Naive B cell (primary cell): Measurements from ENCODE around the gene SUSD6. TPM values are rescaled to one million over a fixed set of nuclear protein-coding genes. Genes with fewer than 3 reads are reported as not detected.
"Not testable (repeated sequence)": the region's sequence is repeated elsewhere in the genome, so short reads cannot be mapped to it uniquely, and the experiment has no call there.

Experiments
- ATAC-seq, 2 donors: fragments of 150-1000 bp; cut with Tn5 transposase; 2 replicates each; pipeline ENCODE4 v1.10.0; 2021; ENCODE audit warnings: low read depth in 2 of 2, mild to moderate bottlenecking in 2 of 2, moderate library complexity in 2 of 2
- DNase-seq: peaks from one replicate; pipeline ENCODE4 v3.0.0; 2022
- H3K27ac Mint-ChIP-seq, 6 donors: one replicate each; pipeline ENCODE4 v1.8.0; 2020 to 2022; ENCODE audit warnings: mild to moderate bottlenecking in 6 of 6, mixed read lengths in 6 of 6, moderate library complexity in 5 of 6, inconsistent platforms in 2 of 6
- H3K27me3 Mint-ChIP-seq, 3 donors: one replicate each; pipeline ENCODE4 v1.8.0; 2021 to 2022; ENCODE audit warnings: mixed read lengths in 3 of 3, mild to moderate bottlenecking in 1 of 3
- H3K36me3 Mint-ChIP-seq, 2 donors: one replicate each; pipeline ENCODE4 v1.8.0; 2020 to 2022; ENCODE audit warnings: mixed read lengths in 2 of 2, inconsistent platforms in 1 of 2, mild to moderate bottlenecking in 1 of 2
- H3K4me1 Mint-ChIP-seq, 3 donors: one replicate each; pipeline ENCODE4 v1.8.0; 2020 to 2022; ENCODE audit warnings: mixed read lengths in 3 of 3, inconsistent platforms in 1 of 3, mild to moderate bottlenecking in 1 of 3, moderate library complexity in 1 of 3
- H3K4me3 Mint-ChIP-seq, 8 donors: one replicate each; pipeline ENCODE4 v1.8.0; 2020 to 2022; ENCODE audit warnings: mild to moderate bottlenecking in 8 of 8, mixed read lengths in 8 of 8, moderate library complexity in 8 of 8, inconsistent platforms in 2 of 8
- H3K9me3 Mint-ChIP-seq, 7 donors: one replicate each; pipeline ENCODE4 v1.8.0; 2020 to 2022; ENCODE audit warnings: mixed read lengths in 7 of 7, mild to moderate bottlenecking in 5 of 7, inconsistent platforms in 2 of 7, moderate library complexity in 1 of 7
- polyA plus RNA-seq, 6 donors: library from polyadenylated mRNA; unstranded; fragments of 300-500 nt; fragmentation: Illumina TruSeq; gene quantifications; one replicate each; pipeline ENCODE4 v1.2.3, GENCODE V29; 2021; ENCODE audit warnings: low read depth in 6 of 6

Gene SUSD6
- polyA plus RNA-seq, 6 donors from 2014 or later, result 16.1 to 22.8 (median 19.4) TPM

DNA sequence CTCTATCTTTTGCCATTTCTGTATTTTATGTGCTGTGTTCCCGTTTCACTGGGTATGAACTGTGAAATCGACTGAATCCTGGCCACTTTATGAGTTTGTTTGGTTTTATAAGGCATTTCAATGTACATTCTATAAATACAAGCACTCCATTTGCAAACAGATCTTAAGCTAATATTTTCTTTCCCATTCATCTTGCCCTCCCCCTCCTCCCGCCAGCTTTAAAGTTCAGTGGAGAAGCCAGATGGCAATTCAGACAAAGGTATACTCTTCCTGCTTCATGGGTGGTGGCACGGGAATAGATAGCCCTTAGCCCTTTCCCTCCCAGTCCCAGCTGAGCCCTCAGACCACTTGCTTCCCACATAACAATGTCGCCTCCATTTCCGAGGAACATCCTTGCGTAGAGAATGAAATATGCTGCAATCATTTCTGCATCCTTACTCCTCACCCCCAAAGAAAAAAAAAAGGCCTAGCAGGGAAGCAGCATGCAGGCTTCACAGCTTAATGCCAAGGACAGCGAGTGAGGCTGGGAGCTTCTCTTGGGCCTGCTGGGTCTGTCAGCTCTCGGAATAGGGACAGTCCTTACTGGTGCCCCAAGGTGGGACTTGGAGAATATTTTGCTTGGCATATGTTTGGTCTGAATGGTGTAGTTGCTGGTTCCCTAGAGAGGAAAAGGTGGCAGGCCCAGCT lies 102.7 kb downstream of the SUSD6 start:
- peaks cover 18 to 39% (median 20%) of the 10 kb centered on the region in 3 donors for H3K4me1 Mint-ChIP-seq
- no peak for ATAC-seq
- DNase-seq, result no peak
- H3K27me3 Mint-ChIP-seq, result no peaks in the 10 kb centered on the region
- peak overlapping the region in 2 of 6 donors; percentile 6 to 66 for H3K27ac Mint-ChIP-seq
- peaks cover 12 to 26% of the 10 kb centered on the region in 2 donors for H3K36me3 Mint-ChIP-seq
- no peak overlapping the region for H3K4me3 Mint-ChIP-seq
- no peaks in the 10 kb centered on the region for H3K9me3 Mint-ChIP-seq

DNA sequence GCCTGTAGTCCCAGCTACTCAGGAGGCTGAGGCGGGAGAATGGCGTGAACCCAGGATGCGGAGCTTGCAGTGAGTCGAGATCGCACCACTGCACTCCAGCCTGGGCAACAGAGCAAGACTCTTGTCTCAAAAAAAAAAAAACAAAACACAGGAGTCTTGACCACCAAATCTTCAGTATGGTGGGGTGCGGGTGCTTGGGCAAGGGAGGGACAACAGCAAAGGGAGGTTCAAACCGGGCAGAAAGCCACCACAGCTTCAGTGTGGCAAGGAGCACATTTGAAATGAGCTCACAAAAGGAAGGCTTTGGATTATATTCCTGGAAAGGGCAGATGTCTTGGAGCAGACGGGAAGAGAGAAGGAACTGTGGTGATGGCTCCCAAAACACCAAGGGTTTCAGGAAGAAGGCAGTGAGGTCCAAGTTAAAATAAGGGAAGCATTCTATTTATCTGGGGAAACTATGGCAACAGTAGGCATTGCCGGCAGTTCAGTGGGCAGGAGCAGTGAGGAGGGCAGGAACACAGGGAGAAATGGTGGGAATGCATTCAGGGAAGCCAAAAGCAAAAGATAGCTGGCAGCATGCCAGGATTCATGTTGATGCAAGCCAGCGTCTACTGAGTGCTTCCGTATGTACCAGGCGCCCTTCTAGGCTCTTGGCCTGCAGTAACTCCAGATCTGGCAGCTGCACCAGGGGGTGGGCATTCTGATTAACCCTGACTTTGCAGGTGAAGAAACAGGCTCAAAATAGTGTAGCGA lies 104.5 kb downstream of the SUSD6 start:
- H3K4me1 Mint-ChIP-seq, result peaks cover 14 to 30% (median 14%) of the 10 kb centered on the region in 3 donors

DNA sequence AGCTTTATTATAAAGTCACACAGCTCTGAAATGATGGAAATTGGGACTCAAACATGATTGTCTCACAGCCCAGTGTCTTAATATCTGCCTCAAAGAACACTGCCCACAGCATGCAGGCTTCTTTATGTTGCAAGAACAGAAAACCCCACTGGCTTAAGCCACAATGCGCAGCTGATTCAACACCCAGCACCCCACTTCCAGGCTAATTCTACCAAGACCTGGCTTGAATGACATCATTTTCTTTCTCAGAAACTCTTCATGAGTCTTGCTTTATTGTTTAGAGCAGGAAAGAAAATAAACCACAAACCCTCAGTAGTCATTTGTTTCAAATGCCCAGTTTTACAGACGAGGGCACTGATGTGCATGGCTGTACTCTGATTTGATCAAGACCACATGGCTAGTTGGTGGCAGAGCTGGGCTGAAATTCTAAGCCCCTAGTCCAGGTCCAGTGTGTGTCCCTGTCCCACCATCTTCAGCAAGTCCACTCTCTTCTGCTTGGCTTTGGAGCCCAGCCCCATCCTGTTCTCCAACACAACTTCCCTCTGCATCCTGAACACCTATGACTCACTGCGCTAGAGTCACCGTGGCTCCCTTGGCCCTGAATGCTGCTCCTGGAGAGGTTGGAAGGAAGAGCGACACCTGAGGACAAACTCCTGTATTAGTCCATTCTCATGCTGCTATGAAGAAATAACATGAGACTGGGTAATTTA lies 105.2 kb downstream of the SUSD6 start:
- Mint-ChIP-seq H3K4me3 (no peak overlapping the region), H3K27ac (peak overlapping the region in 2 of 6 donors; percentile 43 to 46), H3K4me1 (peaks cover 14 to 25% (median 14%) of the 10 kb centered on the region in 3 donors), H3K27me3 (no peaks in the 10 kb centered on the region), H3K9me3 (no peaks in the 10 kb centered on the region), H3K36me3 (peaks cover 0 to 19% of the 10 kb centered on the region in 2 donors)
- no peak for DNase-seq
- ATAC-seq, result no peak

More for the DNA sequence above, 104.5 kb downstream of the SUSD6 start:
- Mint-ChIP-seq H3K36me3 (peaks cover 2 to 19% of the 10 kb centered on the region in 2 donors), H3K4me3 (peak overlapping the region in 1 of 8 donors; percentile 5), H3K27me3 (no peaks in the 10 kb centered on the region), H3K9me3 (no peaks in the 10 kb centered on the region), H3K27ac (peak overlapping the region in 3 of 6 donors; percentile 67 to 76 (median 71))
- DNase-seq (no peak), ATAC-seq (no peak)

DNA sequence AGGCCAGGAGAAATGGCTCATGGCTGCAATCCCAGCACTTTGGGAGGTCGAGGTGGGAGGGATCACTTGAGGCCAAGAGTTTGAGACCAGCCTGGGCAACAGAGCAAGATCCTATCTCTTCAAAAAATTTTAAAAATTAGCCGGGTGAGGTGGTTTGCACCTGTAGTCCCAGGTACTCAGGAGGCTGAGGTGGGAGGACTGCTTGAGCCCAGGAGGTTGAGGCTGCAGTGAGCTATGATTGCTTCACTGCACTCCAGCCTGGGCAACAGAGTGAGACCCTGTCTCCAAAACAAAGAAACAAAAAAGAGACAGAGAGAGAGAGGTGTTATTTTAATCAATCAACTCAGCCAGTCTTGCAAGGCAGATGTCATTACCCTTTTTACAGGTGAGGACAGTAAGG lies 107.2 kb downstream of the SUSD6 start:
- not testable (repeated sequence) for H3K4me3 Mint-ChIP-seq, DNase-seq, H3K9me3 Mint-ChIP-seq, ATAC-seq, H3K36me3 Mint-ChIP-seq, H3K4me1 Mint-ChIP-seq, H3K27me3 Mint-ChIP-seq
- H3K27ac Mint-ChIP-seq, result peak overlapping the region in 2 of 6 donors; percentile 58 to 83

DNA sequence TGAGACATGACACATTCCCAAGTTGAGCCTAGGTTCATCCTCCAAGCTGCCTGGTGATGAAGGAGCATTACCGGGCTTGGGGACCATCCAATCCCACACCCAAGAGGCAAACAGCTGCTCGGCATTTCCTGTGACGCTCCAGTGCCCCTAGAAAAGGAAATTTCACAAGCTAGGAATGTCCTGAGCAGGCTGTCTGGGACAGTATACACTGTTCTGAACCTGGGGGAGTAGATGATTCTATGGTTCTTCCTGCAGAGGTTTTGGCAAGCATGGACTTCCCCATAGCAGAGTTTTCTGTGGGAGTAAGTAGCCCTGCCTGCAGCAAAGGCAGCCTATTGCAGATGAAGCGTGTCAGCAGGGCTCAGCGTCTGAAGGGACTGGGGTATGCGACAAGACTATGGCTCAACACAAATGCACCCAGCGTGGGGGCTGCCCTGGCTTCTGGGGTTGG lies 108.1 kb downstream of the SUSD6 start:
- Mint-ChIP-seq H3K27me3 (no peaks in the 10 kb centered on the region), H3K9me3 (no peaks in the 10 kb centered on the region), H3K4me1 (peaks cover 6 to 9% (median 8%) of the 10 kb centered on the region in 3 donors), H3K27ac (peak overlapping the region in 1 of 6 donors; percentile 33), H3K36me3 (peaks cover 0 to 8% of the 10 kb centered on the region in 2 donors), H3K4me3 (no peak overlapping the region)
- DNase-seq, result no peak
- ATAC-seq, result no peak

DNA sequence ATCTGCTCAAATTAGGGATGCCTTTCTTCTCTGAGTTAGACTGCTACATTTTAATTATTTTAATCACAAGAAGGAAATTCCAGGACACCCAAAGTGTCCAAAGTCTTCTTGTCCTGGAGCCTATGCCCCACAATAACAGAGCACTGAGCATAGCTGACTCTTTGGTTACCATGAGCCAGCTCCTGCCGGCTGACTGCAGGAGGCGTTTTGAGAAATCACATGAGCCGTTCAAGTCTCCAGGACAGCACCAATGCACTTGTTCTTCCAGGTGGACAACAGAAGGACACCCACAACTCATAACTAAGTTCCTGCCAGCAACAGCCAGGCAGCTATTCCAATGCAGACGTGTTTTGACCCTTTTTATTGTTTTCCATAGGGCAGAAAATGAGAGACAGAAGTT lies 109.5 kb downstream of the SUSD6 start:
- Mint-ChIP-seq H3K27me3 (peaks cover 0 to 4% (median 0%) of the 10 kb centered on the region in 3 donors), H3K9me3 (no peaks in the 10 kb centered on the region), H3K4me1 (peaks cover under 1 to 10% (median 7%) of the 10 kb centered on the region in 3 donors), H3K27ac (no peak overlapping the region), H3K4me3 (no peak overlapping the region), H3K36me3 (no peaks in the 10 kb centered on the region)
- no peak for ATAC-seq
- DNase-seq, result no peak

DNA sequence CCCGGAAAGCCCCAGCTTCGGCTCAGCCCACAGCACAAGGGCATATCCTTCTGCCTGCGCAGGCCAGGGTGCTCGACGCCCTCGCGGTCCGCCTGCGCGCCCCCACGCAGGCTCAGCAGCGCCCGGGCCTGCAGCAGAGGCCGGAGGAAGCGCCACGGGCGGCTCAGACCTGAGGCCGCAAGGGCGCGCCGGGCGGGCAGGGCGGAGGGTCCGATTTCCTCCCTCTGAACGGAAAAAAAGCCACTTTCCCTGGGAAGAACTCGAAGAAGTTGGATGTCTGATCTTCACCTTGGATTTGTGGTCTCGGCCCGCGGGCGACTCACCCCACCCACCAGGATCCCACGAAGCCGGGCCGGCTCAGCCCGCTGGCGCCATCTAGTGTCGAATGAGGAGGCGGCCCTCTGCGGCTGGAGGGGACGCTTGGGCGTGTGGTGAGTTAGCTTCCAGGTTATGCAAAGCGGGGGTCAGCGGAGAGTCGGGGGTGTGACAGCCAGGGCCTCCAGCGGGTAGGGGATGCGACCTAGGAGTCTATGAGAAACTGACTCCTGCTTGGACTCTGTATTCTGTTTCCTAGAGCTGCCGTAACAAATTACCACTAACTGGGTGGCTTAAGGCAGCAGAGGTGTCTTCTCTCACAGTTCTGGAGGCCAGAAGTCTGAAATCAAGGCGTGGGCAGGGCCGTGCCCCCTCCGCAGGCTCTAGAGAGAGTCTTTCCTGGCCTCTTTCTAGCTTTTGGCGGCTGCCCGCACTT lies 115.5 kb downstream of the SUSD6 start:
- H3K36me3 Mint-ChIP-seq, result no peaks in the 10 kb centered on the region
- peaks cover 0 to 6% (median 0%) of the 10 kb centered on the region in 3 donors for H3K27me3 Mint-ChIP-seq
- ATAC-seq (peak; percentile 90 to 92), DNase-seq (peak; percentile 74)
- peak overlapping the region; percentile 30 to 88 (median 77) for H3K4me3 Mint-ChIP-seq
- peak overlapping the region in 4 of 6 donors; percentile 8 to 65 (median 53) for H3K27ac Mint-ChIP-seq
- H3K4me1 Mint-ChIP-seq, result peaks cover 4 to 20% (median 8%) of the 10 kb centered on the region in 3 donors
- H3K9me3 Mint-ChIP-seq, result no peaks in the 10 kb centered on the region

DNA sequence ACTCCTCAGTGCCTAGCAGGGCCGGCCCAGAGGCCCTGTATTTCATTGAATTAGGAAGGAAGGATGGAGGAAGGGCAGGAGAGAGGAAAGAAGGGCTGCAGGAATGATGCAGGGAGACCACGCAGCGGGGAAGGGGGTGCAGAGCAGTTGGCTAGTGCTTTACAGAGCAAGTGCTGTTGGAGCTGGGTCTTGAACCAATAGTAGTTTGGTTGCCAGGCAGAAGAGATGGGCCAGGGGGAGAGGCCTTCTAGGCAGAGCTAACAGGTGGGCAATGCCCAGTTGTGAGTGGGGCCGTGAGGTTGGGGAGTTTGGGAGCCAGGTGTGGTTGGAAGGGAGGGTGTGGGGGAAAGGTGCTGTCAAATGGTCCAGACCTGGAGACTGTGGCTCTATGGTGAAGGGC lies 116.5 kb downstream of the SUSD6 start:
- H3K4me3 Mint-ChIP-seq, result peak overlapping the region in 2 of 8 donors; percentile 48 to 74
- ATAC-seq (no peak), DNase-seq (no peak)
- no peaks in the 10 kb centered on the region for H3K36me3 Mint-ChIP-seq
- peaks cover 4 to 20% (median 8%) of the 10 kb centered on the region in 3 donors for H3K4me1 Mint-ChIP-seq
- no peaks in the 10 kb centered on the region for H3K9me3 Mint-ChIP-seq
- peaks cover under 1 to 10% (median 2%) of the 10 kb centered on the region in 3 donors for H3K27me3 Mint-ChIP-seq
- H3K27ac Mint-ChIP-seq, result peak overlapping the region in 2 of 6 donors; percentile 12 to 15

DNA sequence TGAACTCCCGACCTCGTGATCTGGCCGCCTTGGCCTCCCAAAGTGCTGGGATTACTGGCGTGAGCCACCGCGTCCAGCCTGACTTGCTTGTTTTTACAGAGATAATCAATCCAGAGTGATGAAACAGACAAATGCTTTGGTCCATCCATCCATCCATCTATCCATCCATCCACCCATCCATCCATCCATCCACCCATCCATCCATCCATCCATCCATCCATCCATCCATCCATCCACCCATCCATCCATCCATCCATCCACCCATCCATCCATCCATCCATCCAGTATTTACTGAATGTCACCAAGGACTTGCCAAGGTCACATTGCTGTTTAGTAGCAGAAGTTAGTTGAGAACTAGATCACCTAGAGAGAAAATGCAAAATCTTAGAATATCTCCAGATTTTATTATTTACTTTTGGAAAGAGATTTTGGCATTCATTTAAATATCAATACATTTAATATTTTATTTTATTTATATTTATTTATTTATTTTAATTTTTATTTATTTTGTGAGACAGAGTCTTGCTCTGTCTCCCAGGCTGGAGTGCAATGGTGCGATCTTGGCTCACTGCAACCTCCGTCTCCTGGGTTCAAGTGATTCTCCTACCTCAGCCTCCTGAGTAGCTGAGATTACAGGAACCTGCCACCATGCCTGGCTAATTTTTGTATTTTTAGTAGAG lies 120.7 kb downstream of the SUSD6 start:
- not testable (repeated sequence) for H3K4me3 Mint-ChIP-seq, ATAC-seq
- peak overlapping the region in 1 of 6 donors; percentile 80 for H3K27ac Mint-ChIP-seq

DNA sequence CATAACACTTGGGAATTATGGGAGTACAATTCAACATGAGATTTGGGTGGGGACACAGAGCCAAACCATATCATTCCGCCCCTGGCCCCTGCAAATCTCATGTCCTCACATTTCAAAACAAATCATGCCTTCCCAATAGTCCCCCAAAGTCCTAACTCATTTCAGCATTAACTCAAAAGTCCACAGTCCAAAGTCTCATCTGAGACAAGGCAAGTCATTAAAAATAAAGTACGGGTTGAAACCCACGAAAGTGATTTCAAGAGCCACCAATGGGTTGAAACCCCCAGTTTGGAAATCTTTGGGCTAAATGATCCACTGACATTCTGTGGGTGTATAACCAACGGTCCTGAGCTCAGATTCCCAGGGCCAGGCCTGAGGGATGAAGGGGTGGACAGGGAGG lies 125.0 kb downstream of the SUSD6 start:
- not testable (repeated sequence) for H3K4me1 Mint-ChIP-seq, H3K27ac Mint-ChIP-seq, ATAC-seq, DNase-seq, H3K9me3 Mint-ChIP-seq, H3K36me3 Mint-ChIP-seq, H3K4me3 Mint-ChIP-seq
- H3K27me3 Mint-ChIP-seq, result peaks cover 14 to 37% (median 32%) of the 10 kb centered on the region in 3 donors

More for the DNA sequence above, 120.7 kb downstream of the SUSD6 start:
- not testable (repeated sequence) for H3K36me3 Mint-ChIP-seq, DNase-seq, H3K9me3 Mint-ChIP-seq, H3K4me1 Mint-ChIP-seq
- peaks cover 14 to 33% (median 32%) of the 10 kb centered on the region in 3 donors for H3K27me3 Mint-ChIP-seq

DNA sequence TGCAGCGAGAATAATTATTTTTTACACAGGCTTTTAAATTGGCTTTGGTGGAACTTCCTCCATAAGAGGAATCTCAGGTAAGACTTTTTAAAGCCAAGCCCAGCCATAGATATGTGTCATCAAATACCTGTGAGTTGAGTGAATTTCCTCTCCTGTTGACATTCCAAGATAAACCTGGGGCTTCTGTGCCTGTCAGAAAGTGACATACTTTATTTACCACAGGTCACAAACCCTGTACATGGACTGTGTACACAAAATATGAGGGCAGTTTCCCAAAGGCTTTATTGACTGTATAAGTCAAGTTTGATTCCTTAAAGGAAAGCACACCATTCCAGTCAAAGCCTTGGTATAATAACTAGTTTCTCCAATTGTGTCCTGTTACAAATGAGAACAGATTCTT lies 129.7 kb downstream of the SUSD6 start:
- no peak for ATAC-seq
- Mint-ChIP-seq H3K27me3 (peaks cover 1 to 13% (median 9%) of the 10 kb centered on the region in 3 donors), H3K9me3 (peaks cover 0 to 7% (median 3%) of the 10 kb centered on the region in 7 donors), H3K4me3 (no peak overlapping the region), H3K36me3 (peaks cover 0 to 4% of the 10 kb centered on the region in 2 donors), H3K27ac (no peak overlapping the region), H3K4me1 (no peaks in the 10 kb centered on the region)
- DNase-seq, result no peak

DNA sequence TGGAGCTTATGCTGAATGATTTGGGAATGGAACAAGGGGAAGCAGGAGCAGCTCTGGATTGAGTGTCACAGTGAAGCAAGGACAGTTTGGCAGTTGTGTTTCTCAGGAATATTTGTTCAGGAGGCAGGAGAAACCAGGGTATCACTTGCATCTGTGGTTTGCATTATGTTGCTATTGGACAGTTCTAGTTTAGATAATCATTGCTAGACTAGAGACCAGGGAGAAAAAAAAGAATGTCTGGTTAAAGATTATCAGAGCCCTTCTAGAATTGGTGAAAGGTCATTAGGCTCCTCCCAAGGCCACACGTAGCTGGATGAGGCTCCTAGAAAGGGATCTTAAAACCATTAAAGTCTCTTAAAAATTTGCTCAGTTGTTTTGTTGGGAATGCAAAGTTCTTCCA lies 138.6 kb downstream of the SUSD6 start:
- Mint-ChIP-seq H3K4me1 (peaks cover 0 to 13% (median 9%) of the 10 kb centered on the region in 3 donors), H3K27ac (no peak overlapping the region), H3K27me3 (peaks cover 0 to 9% (median 0%) of the 10 kb centered on the region in 3 donors), H3K9me3 (no peaks in the 10 kb centered on the region), H3K4me3 (no peak overlapping the region), H3K36me3 (no peaks in the 10 kb centered on the region)
- DNase-seq (no peak), ATAC-seq (no peak)
